HG03045 (cell line): ENCODE data around the gene NPPC.
A peak's percentile ranks its signal among the peaks of the same experiment; 100 is the strongest.

Experiments
- ATAC-seq: cut with Tn5 transposase; IDR thresholded peaks from one replicate; pipeline ENCODE4 v1.9.1; 2021; ENCODE audit warnings: mild to moderate bottlenecking, moderate library complexity; ENCODE audit not compliant: unreplicated experiment

Gene NPPC

DNA sequence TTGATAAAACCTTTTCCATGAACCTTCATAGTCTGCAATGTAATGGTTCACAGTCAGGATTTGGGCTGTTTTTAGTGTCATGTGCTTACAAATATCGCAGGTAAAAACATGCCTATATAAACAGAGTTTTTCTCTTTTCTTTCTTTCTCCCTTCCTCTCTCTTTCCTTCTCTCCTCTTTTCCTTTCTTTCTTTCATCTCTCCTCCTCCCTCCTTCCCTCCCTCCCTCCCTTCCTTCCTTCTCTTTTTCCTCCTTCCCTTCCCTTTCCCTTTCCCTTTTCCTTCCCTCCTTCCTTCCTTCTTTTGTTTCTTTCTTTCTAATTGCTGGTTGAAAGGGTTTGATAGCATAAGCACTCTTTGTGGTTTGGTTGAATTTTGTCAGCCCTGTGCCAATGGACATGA lies 9.6 kb upstream of the NPPC start:
- no peak for ATAC-seq

DNA sequence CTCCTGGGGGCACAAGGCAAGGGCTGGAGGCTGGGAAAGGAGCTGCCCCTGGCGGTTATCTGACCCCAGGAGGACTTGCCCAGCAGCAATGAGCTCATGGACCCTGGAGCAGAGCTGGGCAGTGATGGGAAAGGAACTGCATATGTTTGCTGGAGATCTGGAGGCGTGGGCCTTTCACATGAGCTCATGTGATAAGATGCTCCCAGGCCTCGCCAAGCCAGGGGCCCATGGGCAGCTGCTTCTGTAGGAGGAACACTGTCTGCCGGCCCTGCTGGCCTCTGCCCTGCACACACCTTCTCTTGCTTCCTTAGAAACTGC lies 9.0 kb upstream of the NPPC start:
- ATAC-seq: no peak

DNA sequence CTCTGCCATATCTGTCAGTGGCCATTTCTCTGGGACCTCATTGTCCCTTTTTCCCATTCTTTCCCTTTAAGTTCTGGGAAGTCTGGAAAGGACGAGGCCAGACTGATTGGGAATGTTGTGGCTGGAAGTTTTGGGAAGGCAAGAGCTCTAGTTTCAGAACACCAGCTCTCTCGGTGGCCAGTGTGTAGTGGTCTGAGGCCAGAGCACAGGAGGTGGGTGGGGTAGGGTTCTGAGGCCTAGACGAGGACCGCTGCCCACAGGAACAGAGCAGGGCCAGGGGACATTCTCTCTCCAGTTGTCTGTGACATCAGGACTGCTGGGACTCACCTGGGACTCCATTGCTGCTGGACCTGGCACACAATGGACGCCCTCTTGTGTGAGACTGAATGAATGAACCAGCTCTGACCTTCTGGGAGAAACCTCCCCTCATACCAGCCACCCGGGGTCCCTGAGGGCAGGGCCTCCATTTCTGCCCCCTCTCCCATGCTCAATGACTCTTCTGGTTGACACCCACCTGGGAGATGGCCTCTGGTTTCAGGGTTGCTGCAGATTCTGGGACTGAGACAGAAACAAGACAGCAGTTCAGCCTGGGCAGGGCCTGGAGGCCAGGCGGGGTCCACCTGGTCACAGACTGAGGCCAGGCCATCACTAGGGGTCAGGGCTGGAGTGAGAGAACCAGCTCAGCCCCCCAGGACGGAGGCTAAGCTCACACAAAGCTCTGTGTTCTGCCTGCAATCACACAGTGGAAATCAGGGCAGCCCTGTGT lies 8.4 kb upstream of the NPPC start:
- ATAC-seq: no peak

DNA sequence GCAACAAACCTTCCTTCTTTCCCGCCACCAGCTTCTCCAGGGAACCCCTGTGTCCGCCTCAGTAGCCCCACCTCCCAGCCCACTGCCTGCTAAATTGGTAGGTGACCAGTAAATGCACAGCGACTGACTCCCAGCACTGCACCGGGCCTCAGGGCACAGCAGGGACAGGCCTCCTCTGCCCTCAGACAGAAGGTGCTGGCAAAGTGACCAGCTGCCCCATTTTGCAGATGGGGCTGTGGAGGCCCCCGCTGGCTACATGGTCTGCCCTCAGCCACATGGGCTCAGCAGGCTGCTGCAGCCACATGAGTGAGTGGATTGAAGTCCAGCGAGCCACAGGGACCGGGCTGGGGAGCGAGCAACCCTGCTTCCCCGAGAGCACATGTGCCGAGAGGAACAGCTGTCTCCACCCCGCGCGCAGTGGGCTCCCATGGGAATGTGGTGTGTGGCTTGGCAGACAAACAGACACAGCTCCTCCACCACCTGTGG lies 7.8 kb upstream of the NPPC start:
- no peak for ATAC-seq

DNA sequence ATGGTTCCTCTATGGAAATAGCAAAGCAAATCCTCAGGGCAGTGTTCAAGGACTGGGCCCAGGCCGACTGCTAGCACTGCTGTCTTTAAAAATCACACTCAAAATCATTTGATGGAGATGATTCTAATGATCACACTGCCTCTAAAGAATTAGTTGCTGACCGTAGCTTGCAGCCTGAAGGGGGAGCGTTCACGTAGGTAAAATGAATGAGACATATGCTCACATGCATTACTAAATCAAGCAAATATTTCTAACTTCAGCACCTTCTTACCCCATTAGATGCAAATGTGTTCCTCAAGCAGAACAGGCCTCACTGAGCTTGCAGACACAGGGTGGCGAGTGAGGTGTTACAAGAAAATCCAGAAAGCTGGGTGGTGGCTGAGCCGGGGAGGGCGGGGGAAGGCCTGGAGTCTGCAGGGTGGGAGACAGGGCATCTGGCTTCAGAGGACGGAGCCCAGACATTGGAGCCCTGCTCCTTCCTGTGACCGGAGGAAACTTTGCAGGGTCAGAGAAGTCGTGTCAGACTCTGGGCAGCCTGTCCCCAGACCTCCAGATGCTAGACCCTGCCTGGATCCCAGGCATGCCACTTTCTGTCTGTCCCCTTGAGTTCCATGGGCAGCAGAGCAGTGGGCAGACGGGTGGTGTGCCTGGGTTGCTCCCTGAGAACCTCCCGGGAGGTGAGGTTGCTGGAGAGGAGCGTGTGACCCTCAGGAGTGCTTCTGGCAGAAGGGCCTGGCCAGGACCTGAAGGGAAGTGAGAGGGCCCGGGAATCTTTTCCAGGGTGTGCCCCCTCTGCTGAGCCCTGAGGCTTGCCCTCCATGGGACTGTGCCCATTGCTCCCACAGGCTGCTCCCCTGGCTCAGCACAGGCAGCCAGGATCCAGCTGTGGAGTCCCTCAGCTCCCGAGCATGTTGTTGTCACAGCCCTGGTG lies 7.1 kb upstream of the NPPC start:
- no peak for ATAC-seq

DNA sequence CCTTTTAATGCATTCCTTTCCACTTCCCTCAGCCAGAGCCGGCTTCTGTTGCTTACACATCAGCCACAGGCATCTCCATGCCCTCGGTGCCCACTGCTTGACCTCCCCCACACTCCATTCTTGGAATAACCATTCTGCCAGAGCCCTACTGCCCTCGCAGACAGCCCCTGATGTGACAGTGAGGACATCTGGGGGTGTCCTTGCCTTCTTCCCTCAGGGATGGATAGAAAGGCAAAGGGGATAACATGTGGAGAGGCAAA lies 6.4 kb upstream of the NPPC start:
- no peak for ATAC-seq

DNA sequence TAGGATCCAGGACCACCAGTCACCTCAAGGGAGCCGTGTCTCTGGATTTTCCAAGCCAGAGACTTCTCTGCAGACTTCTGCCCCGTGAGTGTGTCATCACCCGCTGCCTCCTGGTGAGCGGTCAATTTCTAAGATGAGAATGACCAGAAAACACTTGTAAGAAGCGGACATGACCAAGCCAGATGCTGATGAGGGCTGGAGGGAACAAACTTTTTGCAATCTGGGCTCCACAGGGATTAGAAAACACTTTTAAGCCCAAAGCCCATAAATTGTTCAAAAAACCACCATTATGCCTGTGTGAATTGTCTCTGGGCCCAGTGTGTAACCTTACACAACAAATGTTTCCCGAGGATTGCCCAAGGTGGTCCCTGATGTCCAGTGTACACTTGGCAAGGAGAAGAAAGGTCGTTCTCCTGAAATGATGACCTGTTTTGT lies 5.3 kb upstream of the NPPC start:
- no peak for ATAC-seq

DNA sequence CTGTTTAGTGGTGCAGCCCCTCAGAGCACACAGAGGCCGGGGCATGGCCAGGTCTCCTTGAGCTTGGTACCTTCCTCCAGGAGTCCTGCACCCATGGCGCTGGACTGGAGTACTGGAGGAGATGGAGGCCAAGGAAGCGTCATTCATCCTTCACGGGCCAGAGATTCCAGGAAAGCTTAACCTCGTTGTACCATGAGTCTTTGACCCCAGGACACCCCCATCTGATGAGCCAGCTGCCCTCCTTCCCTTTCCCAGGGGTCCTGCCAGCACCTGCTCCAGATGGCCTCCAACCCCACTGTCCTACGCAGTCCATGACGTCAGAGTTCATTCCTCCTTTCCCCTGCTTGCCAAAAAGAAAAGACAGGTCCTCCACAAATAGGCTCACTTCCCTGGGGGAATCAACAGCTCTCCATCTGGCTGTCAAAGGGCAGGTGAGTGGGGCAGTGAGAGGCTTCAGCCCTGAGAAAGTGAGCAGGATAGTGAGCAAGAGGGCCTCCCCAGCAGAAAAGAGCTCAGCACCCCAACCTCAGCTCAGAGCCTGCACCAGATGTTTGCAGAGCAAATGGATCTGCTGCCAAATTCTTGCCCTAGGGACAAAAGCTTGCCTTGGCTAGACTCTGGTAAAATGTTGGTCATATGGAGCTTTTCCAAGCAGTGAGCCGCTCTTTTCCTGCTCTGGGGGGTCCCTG lies 4.5 kb upstream of the NPPC start:
- ATAC-seq: no peak

DNA sequence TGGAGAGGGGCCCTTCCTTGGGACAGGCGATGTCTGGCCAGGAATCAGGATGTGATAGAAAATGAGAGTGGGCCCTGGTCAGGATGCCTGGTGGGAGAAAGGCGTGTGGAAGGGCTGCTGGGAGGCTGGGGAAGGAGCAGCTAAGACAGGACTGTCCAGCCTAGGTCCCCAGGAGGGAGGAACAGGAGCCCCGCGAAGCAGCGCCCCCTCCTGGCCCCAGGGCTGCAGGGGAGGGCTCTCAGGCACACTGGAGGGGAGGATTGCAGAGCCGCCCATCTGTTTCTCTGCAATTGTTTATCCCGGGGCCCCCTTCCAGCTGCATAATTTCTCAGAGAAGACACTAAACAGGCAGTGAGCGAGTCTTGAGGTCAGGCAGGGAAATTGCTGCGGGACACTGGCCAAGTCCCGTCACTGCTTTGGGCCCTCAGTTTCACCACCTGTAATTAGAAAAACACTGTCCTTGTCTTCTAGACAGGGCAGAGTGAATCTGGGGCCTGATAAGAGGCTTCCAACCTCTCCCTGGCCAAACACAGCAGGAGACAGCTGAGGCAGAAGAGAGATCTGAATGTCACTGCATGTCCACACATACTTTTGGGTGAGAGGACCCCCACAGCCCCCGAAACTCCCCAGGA lies 3.9 kb upstream of the NPPC start:
- no peak for ATAC-seq

DNA sequence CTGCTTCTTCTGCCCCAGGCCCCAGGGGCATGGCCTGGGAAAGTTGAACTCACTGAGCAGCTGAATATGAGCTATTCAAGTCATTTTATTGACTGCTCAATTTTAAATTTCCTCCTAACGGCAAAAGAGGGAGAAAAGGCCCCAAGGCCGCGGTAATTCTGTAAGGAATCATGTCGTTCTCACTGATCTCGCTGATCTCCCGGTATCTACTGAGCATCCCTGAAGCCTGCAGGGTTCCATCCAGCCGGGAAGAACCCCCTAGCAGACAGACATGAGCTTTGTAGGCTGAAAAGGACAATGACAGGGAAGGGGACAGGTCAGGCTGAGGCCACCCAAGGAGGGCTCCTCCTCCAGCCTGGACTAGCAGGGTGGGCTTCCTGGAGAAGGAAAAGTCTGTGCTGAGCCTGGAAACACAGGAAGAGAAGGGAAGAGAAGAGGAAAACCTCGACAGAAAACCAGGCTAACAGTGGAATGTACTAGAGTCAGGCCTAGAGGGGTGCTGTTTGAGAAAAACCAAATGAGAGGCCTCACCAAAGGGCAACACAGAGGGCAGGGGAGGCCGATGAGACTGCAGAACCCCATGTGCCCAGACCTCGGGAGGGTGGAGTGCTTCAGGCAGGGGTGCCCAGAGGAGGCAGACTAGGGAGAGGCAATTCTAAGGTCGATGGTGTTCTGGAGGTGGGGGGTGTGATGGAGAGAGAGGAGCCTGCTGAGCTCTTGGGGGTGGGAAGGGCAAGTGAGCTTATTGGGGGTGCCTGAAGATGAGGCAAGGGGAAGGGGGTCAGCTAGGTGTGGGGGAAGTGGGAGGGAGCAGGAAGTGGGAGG lies 2.9 kb upstream of the NPPC start:
- ATAC-seq: no peak

DNA sequence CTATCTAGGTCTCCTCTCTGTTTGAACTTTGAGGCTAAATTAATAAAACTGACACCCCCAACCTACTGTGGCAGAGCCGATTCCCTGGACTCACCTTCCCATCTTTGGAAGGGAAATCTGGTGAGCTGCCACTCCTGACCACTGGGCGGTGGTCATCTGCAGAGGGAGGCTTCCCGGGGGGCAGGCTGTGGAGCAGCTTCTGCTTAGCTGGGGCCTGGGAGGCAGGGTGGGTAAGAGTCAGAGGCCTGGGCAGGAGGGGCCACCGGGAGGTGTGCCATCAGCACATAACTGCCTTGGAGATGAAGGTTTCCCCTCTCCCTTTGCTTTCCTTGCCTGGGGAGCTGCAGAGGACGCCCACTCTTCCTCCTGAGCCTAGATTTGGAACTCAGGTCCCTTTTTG lies 2.3 kb upstream of the NPPC start:
- ATAC-seq: no peak

DNA sequence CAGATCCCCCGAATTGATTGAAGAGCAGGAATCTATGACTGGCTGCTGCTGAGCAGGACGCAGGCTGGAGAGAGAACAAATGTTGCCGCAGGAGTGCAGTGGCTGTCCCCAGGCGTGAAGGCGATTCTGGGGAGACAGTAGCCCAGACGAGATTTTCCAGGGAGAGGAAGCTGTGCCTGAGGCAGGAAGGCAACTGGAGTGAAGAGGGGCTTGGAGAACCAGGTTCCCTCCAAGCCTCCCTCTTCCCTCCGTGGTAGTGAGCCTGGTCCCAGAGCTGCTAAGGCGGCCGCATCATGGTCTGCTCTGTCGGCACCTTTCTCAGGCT lies 1.3 kb upstream of the NPPC start:
- ATAC-seq: no peak

DNA sequence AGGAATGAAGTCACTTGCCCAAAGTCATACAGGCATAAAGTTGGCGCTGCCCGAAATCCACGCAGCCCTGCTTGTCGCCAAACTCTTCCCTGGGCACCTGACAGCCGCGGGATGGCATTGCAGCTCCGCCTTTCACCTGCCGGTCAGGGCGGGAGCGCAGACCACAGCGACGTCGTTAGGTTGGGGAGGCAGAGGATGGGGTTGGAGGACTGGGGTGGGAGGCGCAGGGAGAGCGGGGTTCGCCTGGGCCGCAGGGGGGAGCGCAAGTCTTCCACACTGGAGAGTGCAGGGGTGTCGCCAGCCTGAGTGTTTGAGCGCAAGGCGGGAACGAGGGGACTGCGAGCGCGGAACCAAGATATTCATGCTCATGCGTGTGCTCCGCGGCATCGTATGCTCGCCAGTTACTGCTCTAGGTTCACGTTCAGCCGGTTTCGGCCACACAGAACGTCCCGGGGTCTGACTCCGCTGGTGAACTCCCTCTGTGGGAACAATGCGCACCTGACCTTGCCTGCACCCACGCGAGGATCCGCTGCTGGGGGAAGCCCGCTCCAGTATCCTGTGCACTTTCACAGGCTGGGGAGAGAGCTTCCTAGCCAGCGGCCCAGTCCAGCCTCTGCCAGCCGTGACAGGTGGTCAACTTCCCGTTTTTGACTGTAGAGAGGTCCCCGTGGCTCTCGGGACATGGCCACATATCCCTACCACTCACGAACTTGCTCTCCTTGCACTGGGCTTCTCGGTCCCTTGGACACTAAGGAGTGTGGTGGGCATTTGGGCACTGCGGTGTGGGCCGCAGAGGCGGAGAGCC lies 767 bp upstream of the NPPC start:
- ATAC-seq: no peak

DNA sequence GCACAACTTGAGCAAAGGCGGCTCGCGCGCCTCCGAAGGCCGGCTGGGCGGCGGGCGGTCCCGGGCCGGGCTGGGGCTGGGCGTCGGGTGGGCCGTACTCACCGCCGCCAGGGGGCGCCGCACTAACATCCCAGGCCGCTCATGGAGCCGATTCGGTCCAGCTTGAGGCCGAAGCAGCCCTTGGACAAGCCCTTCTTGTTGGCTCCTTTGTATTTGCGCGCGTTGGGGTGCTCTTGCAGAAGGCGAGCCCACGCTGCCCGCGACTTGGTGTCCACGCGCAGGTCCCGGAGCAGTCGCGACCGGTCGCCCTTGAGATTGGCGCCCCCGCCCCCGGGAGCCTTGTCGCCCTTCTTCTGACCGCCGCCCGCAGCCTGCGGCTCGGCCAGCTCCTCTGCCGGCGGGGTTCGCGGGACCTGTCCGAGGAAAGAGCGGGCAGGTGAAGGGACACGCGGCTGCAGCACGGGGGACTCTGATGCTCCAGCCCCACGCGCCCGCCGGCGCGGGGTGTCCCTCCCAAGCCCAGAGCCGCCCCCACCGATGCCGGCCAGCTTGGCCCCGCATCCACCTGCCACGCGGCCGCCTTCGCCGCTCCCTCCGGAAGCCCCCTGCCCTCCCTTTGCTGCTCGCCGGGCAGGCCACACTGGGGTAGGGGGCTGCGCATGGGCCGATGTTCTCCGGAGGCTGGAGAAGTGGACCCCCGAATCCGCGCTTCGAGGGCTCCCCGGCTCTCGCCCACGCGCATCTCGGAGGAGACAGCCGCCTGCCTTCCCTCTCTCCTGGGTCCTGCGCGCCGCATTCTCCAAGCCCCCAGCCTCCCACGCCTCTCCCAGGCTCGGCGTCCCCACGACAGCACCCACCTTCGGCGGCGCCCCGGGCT lies 655 bp downstream of the NPPC start:
- peak; percentile 46 for ATAC-seq

DNA sequence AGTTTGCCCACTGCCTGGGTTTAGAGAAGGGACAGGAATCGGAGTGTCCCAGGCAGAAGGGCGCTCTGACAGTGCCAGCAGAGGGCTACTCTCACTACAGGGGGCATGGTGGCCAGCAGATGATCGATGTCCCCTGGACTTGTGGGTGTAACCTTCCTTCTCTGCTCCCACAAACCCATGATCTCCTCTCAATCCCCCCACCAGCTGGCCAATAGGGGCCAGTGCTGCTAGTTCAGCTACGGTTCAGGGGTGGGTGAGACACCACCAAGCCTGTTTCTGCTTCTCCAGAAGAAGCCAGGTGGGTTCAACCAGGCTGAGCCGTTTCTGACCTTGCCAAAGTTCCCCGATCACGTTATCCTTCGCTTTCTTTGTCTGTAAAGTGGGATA lies 1.3 kb downstream of the NPPC start:
- ATAC-seq: no peak

DNA sequence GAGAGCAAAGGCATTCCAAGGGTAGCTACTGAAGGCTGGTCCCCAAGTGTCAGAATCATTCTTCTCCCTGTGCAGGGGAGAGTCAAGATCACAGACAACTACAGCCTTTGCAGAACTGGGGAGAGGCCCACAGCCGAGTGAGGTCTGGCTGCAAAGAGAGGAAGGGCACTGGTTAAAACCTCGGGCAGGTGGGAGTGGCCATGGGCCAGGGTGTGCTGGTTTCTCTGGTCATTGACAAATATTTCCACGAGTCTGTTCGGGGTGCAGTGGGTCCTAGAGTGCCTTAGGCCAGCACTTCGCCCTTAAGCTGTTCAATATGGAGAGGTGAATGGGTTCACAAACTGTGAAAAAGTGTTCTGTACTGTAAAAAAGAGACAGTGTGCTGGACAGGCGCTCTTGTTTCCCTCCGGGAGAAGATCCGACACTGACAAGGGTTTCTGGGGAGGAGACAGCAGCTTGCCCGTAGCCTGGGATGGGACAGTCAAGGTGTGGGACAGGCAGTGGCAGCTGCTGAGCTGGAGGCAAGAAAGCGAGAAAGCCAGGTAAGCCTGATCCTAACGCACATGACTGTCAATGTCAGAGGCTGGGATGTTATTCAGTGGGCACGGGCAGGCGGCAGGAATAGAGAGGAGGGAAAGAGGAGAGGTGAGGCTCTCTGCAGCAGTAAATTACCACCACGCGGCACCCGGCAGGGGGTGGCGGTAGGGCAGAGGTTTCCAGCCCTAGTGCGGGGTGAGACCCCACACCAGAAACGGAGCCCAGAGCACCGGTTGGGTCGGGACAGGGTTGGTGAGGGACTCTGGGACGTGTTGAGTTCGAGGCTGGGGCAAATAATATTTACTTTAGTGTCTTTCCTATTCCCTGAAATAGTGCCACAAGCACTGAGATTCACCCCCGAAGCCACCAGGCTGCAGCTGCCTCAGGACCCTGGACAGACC lies 2.0 kb downstream of the NPPC start:
- no peak for ATAC-seq

DNA sequence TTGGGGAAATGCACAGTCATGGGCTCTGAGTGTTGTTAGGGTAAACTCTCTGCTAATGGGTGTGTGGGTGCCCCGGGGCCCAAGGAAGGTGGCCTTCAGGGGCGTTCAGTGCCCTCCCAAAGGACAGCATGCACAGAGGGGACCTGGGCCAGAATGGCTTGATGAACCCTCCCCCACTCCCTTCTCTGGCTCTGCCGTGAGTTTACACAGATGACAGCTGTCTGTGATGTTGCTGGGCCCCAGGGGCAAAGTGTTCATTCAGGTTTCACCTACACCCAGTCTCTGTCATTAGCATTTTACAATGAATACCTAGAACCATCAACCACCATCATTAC lies 3.2 kb downstream of the NPPC start:
- no peak for ATAC-seq
